GM19463 (cell line): ENCODE measurements around the gene VCAM1.
"Not testable (repeated sequence)": the region's sequence is repeated elsewhere in the genome, so short reads cannot be mapped to it uniquely, and the experiment has no call there.

ENCODE experiments used
- ATAC-seq: cut with Tn5 transposase; IDR thresholded peaks from one replicate; pipeline ENCODE4 v1.9.1; 2021; ENCODE audit warnings: mild to moderate bottlenecking, moderate library complexity; ENCODE audit not compliant: unreplicated experiment

The VCAM1 gene

GRCh38 chr1:100719490-100719889 lies at the start of gene VCAM1:
VCAM1 (plus strand) TSS chr1:100719742; CDS start chr1:100719861, 119 bp downstream.
- peak; percentile 75 for ATAC-seq

GRCh38 chr1:100670083-100670482 lies 49.5 kb upstream of the VCAM1 start:
- no peak for ATAC-seq

DNA sequence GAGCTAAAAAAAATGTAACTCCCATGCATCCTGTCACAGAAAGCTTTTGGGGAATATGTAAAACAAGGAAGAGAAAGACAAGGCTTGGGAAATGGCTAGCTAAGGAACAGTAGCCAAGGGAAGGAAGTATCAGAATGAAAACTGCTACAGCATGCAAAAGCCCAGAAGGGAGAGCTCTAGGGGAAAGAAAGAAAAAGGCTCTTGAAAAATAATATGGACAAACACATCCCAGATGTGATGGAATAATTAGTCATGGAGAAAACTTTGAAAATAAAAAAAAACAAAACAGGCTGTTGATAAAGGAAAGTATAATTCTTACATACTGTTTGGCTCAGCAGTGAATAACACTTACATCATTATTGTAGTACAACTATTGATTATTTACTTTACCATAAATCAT lies 47.9 kb upstream of the VCAM1 start:
- ATAC-seq, result no peak

GRCh38 chr1:100683448-100684349 lies 35.8 kb upstream of the VCAM1 start:
- ATAC-seq, result no peak

DNA sequence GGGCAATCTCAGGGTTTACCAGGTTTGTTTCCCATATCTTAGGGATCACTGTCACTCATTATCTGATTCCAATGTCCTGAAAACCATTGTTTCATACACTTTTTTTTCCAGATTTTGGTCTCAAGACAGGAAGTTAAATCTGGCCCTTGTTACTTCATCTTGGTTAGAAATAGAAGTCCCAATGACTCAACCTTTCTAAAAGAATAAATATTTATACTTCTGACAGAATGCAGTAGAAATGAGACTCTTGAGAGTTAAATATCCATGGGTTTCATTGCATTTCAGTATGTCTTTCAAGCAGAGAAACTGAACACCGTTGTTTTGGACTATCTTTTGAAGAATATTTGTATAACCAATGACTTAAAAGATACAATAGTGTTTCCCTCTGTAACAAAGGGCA lies 19.8 kb upstream of the VCAM1 start:
- no peak for ATAC-seq

DNA sequence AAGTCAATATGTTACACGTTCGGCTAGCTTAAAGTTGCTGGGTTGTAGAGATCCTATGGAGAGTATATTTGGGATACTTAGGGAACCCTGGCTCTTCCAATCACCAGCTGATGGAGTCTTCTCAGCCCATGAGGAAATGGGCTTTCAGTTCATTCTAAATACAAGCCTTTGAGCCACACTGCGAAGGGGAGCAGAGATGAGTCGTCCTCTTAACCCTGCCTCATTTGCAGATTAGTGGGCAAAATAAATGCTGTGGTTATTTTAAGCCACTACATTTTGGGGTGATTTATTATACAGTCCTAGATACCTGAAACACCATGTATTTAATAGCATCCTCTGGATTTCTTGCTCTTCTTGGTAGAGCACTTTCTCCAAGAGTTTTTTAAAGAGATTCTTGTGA lies 19.0 kb upstream of the VCAM1 start:
- no peak for ATAC-seq

DNA sequence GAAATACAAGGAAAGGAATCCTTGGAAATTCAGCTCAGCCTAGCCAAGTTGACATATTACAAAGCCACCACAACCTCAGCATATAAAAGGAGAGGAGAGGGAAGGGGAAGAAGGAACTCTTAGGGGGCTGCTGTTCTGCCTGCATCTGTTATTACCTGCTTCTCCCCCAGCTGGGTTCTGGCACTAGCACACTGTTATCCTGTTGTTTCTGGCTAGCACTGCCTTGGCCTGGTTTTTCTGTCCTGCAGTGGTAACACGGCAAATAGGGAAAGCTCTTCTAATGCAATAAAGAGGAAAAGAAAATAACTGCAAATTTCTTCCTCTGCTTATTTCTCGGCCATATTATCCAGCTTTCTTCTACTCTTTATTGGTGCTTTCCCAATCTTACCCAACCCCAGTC lies 16.5 kb upstream of the VCAM1 start:
- ATAC-seq, result no peak

GRCh38 chr1:100703716-100704115 lies 15.8 kb upstream of the VCAM1 start:
- ATAC-seq, result no peak

DNA sequence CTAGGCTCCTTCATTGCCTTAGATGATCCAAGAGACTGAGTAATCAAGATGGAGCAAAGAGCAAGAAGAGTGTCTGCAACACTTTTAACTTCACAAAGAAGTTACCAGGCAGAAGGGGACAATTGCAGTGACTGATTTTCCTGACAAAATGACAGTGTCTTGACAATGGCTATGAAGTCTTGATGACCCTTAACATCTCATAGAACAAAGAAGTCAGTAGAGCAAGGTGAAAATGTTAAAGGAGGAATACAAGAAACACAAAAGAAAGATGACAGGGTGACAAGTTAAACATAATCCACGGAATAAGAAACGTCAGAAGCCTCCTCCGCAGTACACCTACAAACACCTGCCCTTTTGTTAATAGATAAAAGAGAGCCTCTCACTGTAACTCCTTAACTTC lies 15.1 kb upstream of the VCAM1 start:
- ATAC-seq, result no peak

GRCh38 chr1:100706296-100706695 lies 13.2 kb upstream of the VCAM1 start:
- ATAC-seq, result no peak

DNA sequence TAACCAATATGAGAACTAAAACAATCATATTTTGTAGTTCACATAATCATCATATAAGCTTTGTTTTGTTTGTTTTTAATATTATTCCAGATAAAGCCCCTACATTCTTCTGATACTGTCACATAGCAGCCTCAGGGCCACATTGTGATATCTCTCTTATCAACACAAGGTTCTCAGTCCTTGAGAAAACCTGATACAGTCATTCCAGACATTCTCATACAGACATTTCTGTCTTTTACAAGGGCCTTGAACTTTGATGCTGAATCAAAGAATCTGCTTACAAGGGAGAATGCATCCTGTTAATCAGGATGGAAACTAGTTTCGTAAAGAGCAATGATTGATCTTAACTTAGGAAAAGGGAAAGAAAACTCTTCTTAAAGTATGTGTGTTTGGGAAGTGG lies 12.7 kb upstream of the VCAM1 start:
- ATAC-seq, result no peak

GRCh38 chr1:100708476-100709062 lies 11.0 kb upstream of the VCAM1 start:
- ATAC-seq, result no peak

- no peak for ATAC-seq
These were observed 8.4 kb upstream of the VCAM1 start for GRCh38 chr1:100710906-100711682.

DNA sequence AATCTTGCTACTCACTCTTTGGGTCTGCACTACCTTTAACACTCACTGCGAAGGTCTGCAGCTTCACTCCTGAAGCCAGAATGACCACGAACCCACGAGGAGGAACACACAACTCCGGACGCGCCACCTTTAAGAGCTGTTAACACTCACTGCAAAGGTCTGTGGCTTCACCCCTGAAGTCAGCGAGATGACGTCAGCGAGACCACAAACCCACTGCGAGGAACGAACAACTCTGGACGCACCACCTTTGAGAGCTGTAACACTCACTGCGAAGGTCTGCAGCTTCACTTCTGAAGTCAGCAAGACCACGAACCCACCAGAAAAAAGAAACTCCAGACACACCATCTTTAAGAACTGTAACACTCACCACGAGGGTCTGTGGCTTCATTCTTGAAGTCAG lies 6.5 kb upstream of the VCAM1 start:
- ATAC-seq, result not testable (repeated sequence)

DNA sequence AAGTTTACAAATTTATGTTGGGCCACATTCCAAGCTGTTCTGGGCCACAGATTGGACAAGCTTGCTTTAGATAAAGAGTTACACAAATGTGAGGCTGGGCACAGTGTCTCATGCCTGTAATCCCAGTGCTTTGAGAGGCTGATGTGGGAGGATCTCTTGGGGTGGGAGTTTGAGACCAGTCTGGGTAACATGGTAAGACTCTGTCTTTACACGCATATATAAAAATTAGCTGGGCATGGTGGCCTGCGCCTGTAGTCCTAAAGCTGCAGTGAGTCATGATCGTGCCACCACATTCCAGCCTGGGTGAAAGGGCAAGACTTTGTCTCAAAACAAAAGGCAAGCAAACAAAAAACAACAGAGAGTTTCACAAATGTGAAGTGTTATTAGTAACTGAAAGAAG lies 5.9 kb upstream of the VCAM1 start:
- ATAC-seq, result no peak

DNA sequence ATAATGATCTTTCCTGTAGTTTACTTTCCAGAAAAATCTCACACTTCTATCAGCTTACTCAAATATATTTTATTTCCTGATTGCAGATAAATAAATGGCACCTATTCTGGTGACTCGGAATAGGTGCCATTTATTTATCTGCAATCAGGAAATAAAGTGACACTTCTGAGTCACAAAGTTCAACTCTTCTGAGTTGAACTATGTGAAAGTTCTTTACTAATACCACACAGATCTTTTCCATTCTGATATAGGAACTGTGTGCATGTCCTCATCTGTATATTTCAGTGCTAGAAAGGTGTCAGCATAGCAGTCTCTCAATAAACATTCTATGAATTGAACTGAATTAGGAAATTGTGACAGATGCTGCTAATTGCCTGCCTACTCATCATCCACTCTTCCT lies 4.9 kb upstream of the VCAM1 start:
- ATAC-seq, result no peak

- ATAC-seq, result no peak
These were observed 2.3 kb upstream of the VCAM1 start for GRCh38 chr1:100717218-100717617.

- no peak for ATAC-seq
These were observed 961 bp upstream of the VCAM1 start for GRCh38 chr1:100718581-100718980.

DNA sequence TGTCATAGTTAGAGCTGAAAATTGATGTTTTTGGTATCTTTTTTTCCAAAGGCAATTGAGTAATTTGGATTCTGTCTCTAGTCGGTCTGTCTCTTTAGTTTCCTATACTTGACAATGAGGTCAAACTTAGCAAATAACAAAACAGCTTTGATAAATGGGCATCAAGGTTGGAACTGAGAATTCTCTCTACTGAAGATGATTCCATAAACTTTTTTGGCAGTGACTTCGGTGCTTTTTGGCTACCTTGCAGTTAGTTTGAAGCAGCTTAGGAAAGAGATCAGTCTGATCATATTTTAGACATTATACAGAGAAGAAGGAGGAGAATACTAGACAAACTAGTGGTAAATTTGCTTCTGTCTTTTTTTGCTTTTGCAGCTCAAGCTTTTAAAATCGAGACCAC lies 559 bp downstream of the VCAM1 start:
- ATAC-seq, result no peak

GRCh38 chr1:100720751-100721150 lies 1.2 kb downstream of the VCAM1 start:
- ATAC-seq, result no peak

DNA sequence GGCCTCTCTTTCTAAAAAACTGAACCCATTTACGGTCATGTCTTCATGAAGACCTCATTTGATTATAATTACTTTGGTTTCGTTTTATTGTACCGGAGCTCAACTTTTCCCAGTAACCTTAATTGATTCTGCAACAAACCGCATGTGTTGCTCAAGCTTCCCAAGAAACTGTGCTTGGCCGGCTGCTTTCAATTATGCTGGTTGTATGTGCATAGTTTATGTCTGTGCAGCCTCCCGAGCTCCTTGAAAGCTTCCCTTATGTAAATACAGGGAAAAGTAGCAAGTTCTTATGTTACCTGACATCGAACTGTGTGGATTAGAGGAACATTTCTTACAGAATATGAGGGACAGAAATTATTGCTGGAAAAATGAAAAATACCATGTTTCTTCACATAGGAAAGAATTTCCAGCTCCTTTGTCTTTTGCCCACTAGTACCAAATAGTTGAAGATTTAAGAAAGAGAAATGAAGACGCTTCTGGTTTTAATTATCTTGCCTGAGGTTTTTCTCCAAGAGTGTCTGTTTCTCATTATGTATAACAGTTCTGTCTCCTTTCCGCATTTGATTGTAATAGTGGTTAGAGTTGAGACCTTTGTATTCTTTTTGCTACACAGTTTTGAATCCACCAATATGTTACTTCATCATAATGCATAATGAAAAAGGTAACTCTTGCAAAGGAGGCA lies 2.1 kb downstream of the VCAM1 start:
- ATAC-seq, result no peak
